ENCODE results near the gene PIK3C2G.

GRCh38 chr12:18653465-18653864 is 392.1 kb downstream of the PIK3C2G start:
- TF ChIP-seq TARDBP (IDR thresholded peaks at IDR 0.05) (no peak), PKNOX1 (IDR thresholded peaks at IDR 0.05) (no peak), FOXK2 (IDR thresholded peaks at IDR 0.05) (no peak), SP1 (IDR thresholded peaks at IDR 0.05) (no peak), FOXM1 (IDR thresholded peaks at IDR 0.05; ENCODE audit: borderline replicate concordance) (no peak), BHLHE40 (IDR thresholded peaks at IDR 0.05; ENCODE audit: borderline replicate concordance) (no peak)

Measured in HEK293T (cell line).